BE2C (cell line): ENCODE results near the gene TRIM37.

Experiments
- DNase-seq: peaks from one replicate; pipeline ENCODE4 v3.0.0-alpha.2; 2020
- H3K27me3 ChIP-seq: fragments of 250-450 bp; sonication (Bioruptor Pico); 2 replicates; pipeline ENCODE4 v1.5.1; 2020; ENCODE audit warnings: mild to moderate bottlenecking
- H3K36me3 ChIP-seq: fragments of 250-450 bp; sonication (Bioruptor Pico); 2 replicates; pipeline ENCODE4 v1.5.1; 2020; ENCODE audit warnings: mild to moderate bottlenecking
- H3K4me1 ChIP-seq: fragments of 250-450 bp; sonication (Bioruptor Pico); 2 replicates; pipeline ENCODE4 v1.5.1; 2020
- H3K4me3 ChIP-seq: 2 replicates; pipeline ENCODE4 v1.5.1; 2011; ENCODE audit warnings: low read depth, low read length
- H3K9me3 ChIP-seq: fragments of 250-450 bp; sonication (Bioruptor Pico); 2 replicates; pipeline ENCODE4 v1.5.1; 2020
- TF ChIP-seq, protein P1 (sequence below): IDR thresholded peaks from 2 replicates; pipeline ENCODE4 v1.5.1; 2012; ENCODE audit warnings: mild to moderate bottlenecking, low read depth, low read length

TRIM37 gene

DNA sequence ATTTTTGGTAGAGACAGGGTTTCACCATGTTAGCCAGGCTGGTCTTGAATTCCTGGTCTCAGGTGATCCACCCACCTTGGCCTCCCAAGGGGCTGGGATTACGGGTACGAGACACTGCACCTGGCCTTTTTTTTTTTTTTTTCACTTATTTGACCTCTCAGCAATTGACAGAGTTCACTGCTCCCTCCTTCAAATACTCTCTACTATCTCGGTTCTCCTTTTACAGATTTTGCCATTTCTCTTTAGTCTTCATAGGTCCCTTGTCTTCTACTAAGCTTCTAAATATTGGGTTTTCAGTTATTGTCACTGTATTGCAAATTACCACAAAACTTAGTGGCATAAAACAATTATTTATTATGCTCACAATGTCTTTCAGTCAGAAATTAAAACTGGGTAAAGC is 159.3 kb downstream of the TRIM37 start:
- Histone ChIP-seq H3K9me3 (peaks cover 6% of the 10 kb centered on the region; the same call in 1 of the 2 replicates), H3K36me3 (no peaks in the 10 kb centered on the region), H3K4me3 (no peak overlapping the region), H3K27me3 (no peaks in the 10 kb centered on the region), H3K4me1 (no peaks in the 10 kb centered on the region)
- TF ChIP-seq, protein P1, sequence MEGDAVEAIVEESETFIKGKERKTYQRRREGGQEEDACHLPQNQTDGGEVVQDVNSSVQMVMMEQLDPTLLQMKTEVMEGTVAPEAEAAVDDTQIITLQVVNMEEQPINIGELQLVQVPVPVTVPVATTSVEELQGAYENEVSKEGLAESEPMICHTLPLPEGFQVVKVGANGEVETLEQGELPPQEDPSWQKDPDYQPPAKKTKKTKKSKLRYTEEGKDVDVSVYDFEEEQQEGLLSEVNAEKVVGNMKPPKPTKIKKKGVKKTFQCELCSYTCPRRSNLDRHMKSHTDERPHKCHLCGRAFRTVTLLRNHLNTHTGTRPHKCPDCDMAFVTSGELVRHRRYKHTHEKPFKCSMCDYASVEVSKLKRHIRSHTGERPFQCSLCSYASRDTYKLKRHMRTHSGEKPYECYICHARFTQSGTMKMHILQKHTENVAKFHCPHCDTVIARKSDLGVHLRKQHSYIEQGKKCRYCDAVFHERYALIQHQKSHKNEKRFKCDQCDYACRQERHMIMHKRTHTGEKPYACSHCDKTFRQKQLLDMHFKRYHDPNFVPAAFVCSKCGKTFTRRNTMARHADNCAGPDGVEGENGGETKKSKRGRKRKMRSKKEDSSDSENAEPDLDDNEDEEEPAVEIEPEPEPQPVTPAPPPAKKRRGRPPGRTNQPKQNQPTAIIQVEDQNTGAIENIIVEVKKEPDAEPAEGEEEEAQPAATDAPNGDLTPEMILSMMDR = no peak
- no peak for DNase-seq

DNA sequence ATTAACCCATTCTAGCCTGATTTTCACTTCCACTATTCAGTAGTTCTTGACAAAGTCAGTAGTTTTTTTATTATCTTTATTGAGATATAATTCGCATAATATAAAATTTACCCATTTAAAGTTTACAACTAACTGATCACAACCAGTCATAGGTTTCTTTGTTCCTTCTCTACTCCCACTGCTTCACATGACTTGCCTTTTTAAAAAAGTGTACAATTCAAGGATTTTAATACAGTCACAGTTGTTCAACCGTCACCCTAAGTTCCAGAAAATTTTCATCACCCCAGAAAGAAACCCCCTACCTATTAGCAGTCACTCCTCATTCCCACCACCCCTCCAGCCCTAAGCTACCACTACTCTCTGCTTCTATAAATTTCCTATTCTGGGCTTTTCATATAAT is 162.5 kb downstream of the TRIM37 start:
- no peaks in the 10 kb centered on the region for H3K27me3 ChIP-seq
- no peak for DNase-seq
- TF ChIP-seq, protein P1 = no peak
- H3K4me3 ChIP-seq = no peak overlapping the region
- no peaks in the 10 kb centered on the region for H3K36me3 ChIP-seq
- H3K4me1 ChIP-seq = no peaks in the 10 kb centered on the region
- H3K9me3 ChIP-seq = 0 out of 2 replicates have a peak, but pooled peaks cover 2% of the 10 kb centered on the region

DNA sequence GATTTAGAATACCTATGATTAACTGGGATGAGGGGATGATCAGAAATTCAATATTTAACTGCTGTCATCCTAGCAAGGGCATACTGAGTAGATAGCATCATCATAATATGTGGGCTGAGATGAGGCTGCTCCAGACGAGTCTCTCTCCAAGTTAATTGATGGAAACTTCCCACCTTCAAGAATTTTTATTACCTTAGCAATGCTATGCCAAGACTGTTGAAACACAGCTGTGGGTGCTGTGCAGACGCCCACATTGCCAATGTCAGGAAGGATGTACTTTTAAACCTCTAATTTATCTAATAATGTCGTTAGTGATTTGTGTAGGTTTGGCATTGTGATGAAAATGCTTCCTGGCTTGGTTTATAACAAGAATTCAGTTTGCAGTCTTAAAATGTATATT is 170.4 kb downstream of the TRIM37 start:
- Histone ChIP-seq H3K36me3 (no peaks in the 10 kb centered on the region), H3K4me3 (no peak overlapping the region), H3K4me1 (no peaks in the 10 kb centered on the region; the same call in 1 of the 2 replicates), H3K9me3 (no peaks in the 10 kb centered on the region), H3K27me3 (no peaks in the 10 kb centered on the region)
- TF ChIP-seq, protein P1 = no peak
- no peak for DNase-seq

DNA sequence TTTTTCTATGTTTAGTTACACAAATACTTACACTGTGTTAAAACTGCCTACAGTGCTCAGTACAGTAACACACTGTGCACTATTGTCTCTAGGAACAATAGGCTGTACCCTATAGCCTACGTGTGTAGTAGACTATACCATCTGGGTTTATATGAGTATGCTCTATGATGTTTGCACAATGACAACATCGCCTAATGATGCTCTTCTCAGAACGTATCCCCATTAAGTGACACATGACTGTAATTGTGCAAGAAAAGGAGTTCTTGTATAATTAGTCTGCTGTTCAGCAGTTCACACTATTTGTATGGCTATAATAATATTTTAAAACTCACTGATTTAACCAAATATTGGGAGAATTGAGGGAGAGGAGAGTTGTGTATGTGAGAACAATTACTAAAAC is 173.7 kb downstream of the TRIM37 start:
- no peak for DNase-seq
- TF ChIP-seq, protein P1 = no peak

More for the DNA sequence above, 173.7 kb downstream of the TRIM37 start:
- no peaks in the 10 kb centered on the region; the same call in 1 of the 2 replicates for H3K4me1 ChIP-seq
- H3K9me3 ChIP-seq = no peaks in the 10 kb centered on the region
- no peaks in the 10 kb centered on the region for H3K36me3 ChIP-seq
- H3K27me3 ChIP-seq = no peaks in the 10 kb centered on the region
- H3K4me3 ChIP-seq = no peak overlapping the region
